ENCODE data around the gene FCRL5.

- TF ChIP-seq CTCF (IDR thresholded peaks at IDR 0.05; ENCODE audit: borderline replicate concordance, extremely low read depth, low read length, poor library complexity, severe bottlenecking) = no peak
- TF ChIP-seq EZH2 (IDR thresholded peaks at IDR 0.05; ENCODE audit: borderline replicate concordance, low read depth, low read length, severe bottlenecking) = no peak
Observed at GRCh38 chr1:157497284-157497683, 55.0 kb downstream of the FCRL5 start.

Data from DND-41 (cell line).